ENCODE measurements around the gene MEIKIN. TPM values are rescaled to one million over a fixed set of nuclear protein-coding genes. Genes with fewer than 3 reads are reported as not detected.
"Not testable (repeated sequence)": the region's sequence is repeated elsewhere in the genome, so short reads cannot be mapped to it uniquely, and the experiment has no call there.

Gene MEIKIN
- polyA plus RNA-seq, 3 donors: 0.16 to 1.6 (median 1.6) TPM

DNA sequence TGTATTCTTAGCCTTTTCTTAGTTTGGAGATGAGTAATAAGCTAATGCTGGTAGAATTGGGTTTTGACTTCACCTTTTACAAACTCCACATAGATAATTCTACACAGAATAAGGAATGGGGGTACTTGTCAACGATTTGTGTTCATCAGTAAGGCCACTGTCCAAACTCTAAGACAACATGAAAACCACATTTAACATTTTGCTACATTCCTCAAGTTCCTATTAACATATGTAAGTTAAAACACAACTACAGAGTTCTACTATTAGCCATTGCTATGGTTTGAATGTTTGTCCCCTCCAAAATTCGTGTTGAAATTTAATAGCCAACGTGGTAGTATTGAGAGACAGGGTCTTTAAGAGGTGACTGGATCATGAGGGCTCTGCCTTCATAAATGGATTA, 31.9 kb downstream of the MEIKIN start:
- Histone ChIP-seq H3K9ac (ENCODE audit: insufficient read depth, low read length, poor library complexity, severe bottlenecking) (no peak overlapping the region), H3K4me3 (replicated peaks in 1 of 3; ENCODE audit: low read depth in 2 of 3, low read length in 3 of 3) (no peak overlapping the region), H4K20me1 (ENCODE audit: insufficient read depth, low read length) (no peaks in the 10 kb centered on the region), H3K79me2 (ENCODE audit: insufficient read depth, low read length) (no peaks in the 10 kb centered on the region), H3K4me2 (replicated peaks; ENCODE audit: extremely low read depth, low read length, poor library complexity, severe bottlenecking) (no peak overlapping the region), H3K9me3 (replicated peaks in 1 of 2; ENCODE audit: control insufficient read depth in 1 of 2, insufficient read depth in 1 of 2, low read length in 2 of 2) (no peaks in the 10 kb centered on the region), H2AFZ (ENCODE audit: insufficient read depth, low read depth, low read length, poor library complexity, severe bottlenecking) (no peak overlapping the region), H3K27ac (ENCODE audit: low read depth in 1 of 2, low read length in 2 of 2) (no peak overlapping the region), H3K27me3 (ENCODE audit: control insufficient read depth in 2 of 2, insufficient read depth in 2 of 2, low read length in 2 of 2) (no peaks in the 10 kb centered on the region), H3K4me1 (ENCODE audit: control insufficient read depth in 1 of 2, insufficient read depth in 2 of 2, low read length in 2 of 2) (no peaks in the 10 kb centered on the region), H3K36me3 (replicated peaks in 1 of 2; ENCODE audit: control insufficient read depth in 1 of 2, insufficient read depth in 2 of 2, low read length in 2 of 2) (no peaks in the 10 kb centered on the region)
- peaks cover 0 to 3% (median 2%) of the 10 kb centered on the region in 3 donors for H3K27me3 Mint-ChIP-seq (ENCODE audit: low read depth in 3 of 3)
- H3K36me3 Mint-ChIP-seq: no peaks in the 10 kb centered on the region
- TF ChIP-seq, protein P1, sequence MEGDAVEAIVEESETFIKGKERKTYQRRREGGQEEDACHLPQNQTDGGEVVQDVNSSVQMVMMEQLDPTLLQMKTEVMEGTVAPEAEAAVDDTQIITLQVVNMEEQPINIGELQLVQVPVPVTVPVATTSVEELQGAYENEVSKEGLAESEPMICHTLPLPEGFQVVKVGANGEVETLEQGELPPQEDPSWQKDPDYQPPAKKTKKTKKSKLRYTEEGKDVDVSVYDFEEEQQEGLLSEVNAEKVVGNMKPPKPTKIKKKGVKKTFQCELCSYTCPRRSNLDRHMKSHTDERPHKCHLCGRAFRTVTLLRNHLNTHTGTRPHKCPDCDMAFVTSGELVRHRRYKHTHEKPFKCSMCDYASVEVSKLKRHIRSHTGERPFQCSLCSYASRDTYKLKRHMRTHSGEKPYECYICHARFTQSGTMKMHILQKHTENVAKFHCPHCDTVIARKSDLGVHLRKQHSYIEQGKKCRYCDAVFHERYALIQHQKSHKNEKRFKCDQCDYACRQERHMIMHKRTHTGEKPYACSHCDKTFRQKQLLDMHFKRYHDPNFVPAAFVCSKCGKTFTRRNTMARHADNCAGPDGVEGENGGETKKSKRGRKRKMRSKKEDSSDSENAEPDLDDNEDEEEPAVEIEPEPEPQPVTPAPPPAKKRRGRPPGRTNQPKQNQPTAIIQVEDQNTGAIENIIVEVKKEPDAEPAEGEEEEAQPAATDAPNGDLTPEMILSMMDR (IDR thresholded peaks at IDR 0.05): no peak
- intact Hi-C loops (cut with micrococcal nuclease): no loop called here
- H3K27ac Mint-ChIP-seq: no peak overlapping the region
- H3K4me3 Mint-ChIP-seq: no peak overlapping the region
- peaks cover 0 to 5% (median 2%) of the 10 kb centered on the region in 7 donors for H3K9me3 Mint-ChIP-seq
- H3K4me1 Mint-ChIP-seq: no peaks in the 10 kb centered on the region
- WGBS (ENCODE audit: insufficient coverage): 82% methylated on average over 2 of the region's 3 CpGs
- DNase-seq: no peak

- Histone ChIP-seq H3K9ac (ENCODE audit: insufficient read depth, low read length, poor library complexity, severe bottlenecking) (no peak overlapping the region), H3K27ac (ENCODE audit: low read depth in 1 of 2, low read length in 2 of 2) (no peak overlapping the region), H3K27me3 (ENCODE audit: control insufficient read depth in 2 of 2, insufficient read depth in 2 of 2, low read length in 2 of 2) (no peaks in the 10 kb centered on the region), H4K20me1 (ENCODE audit: insufficient read depth, low read length) (no peaks in the 10 kb centered on the region), H3K4me3 (replicated peaks in 1 of 3; ENCODE audit: low read depth in 2 of 3, low read length in 3 of 3) (no peak overlapping the region), H3K36me3 (replicated peaks in 1 of 2; ENCODE audit: control insufficient read depth in 1 of 2, insufficient read depth in 2 of 2, low read length in 2 of 2) (no peaks in the 10 kb centered on the region), H3K9me3 (replicated peaks in 1 of 2; ENCODE audit: control insufficient read depth in 1 of 2, insufficient read depth in 1 of 2, low read length in 2 of 2) (no peaks in the 10 kb centered on the region), H3K4me2 (replicated peaks; ENCODE audit: extremely low read depth, low read length, poor library complexity, severe bottlenecking) (no peak overlapping the region), H3K79me2 (ENCODE audit: insufficient read depth, low read length) (no peaks in the 10 kb centered on the region), H3K4me1 (ENCODE audit: control insufficient read depth in 1 of 2, insufficient read depth in 2 of 2, low read length in 2 of 2) (no peaks in the 10 kb centered on the region), H2AFZ (ENCODE audit: insufficient read depth, low read depth, low read length, poor library complexity, severe bottlenecking) (no peak overlapping the region)
- TF ChIP-seq, protein P1 (IDR thresholded peaks at IDR 0.05): no peak
- no peaks in the 10 kb centered on the region for H3K4me1 Mint-ChIP-seq
- H3K4me3 Mint-ChIP-seq: no peak overlapping the region
- intact Hi-C loops (cut with micrococcal nuclease): no loop called here
- peaks cover 0 to 1% (median 0%) of the 10 kb centered on the region in 3 donors for H3K27me3 Mint-ChIP-seq (ENCODE audit: low read depth in 3 of 3)
- no peak for DNase-seq
- no CpG with 5 or more reads among the region's 2 CpGs for WGBS (ENCODE audit: insufficient coverage)
- no peak overlapping the region for H3K27ac Mint-ChIP-seq
- H3K36me3 Mint-ChIP-seq: no peaks in the 10 kb centered on the region
- H3K9me3 Mint-ChIP-seq: peaks cover 15 to 29% (median 21%) of the 10 kb centered on the region in 7 donors
These were observed 38.8 kb downstream of the MEIKIN start for GRCh38 chr5:131906668-131907067.

DNA sequence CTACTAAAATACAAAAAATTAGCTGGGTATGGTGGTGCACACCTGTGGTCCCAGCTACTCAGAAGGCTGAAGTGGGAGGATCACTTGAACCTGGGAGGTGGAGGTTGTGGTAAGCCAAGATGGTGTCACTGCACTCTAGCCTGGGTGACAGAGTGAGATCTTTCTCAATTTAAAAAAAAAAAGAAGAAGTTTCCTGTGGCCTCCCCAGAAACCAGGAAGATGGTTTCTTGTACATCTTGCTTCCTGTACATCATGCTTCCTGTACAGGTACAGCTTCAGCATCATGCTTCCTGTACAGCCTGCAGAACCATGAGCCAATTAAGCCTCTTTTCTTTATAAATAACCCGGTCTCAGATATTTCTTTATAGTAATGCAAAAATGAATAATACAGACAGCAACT, 43.2 kb downstream of the MEIKIN start:
- H3K36me3 ChIP-seq (replicated peaks in 1 of 2; ENCODE audit: control insufficient read depth in 1 of 2, insufficient read depth in 2 of 2, low read length in 2 of 2); H3K4me1 ChIP-seq (ENCODE audit: control insufficient read depth in 1 of 2, insufficient read depth in 2 of 2, low read length in 2 of 2); H3K27me3 ChIP-seq (ENCODE audit: control insufficient read depth in 2 of 2, insufficient read depth in 2 of 2, low read length in 2 of 2); H3K27ac ChIP-seq (ENCODE audit: low read depth in 1 of 2, low read length in 2 of 2); H3K27me3 Mint-ChIP-seq (ENCODE audit: low read depth in 3 of 3); H3K4me3 ChIP-seq (replicated peaks in 1 of 3; ENCODE audit: low read depth in 2 of 3, low read length in 3 of 3); H3K4me2 ChIP-seq (replicated peaks; ENCODE audit: extremely low read depth, low read length, poor library complexity, severe bottlenecking); H3K9ac ChIP-seq (ENCODE audit: insufficient read depth, low read length, poor library complexity, severe bottlenecking); H3K4me1 Mint-ChIP-seq; H3K36me3 Mint-ChIP-seq; H3K27ac Mint-ChIP-seq; H4K20me1 ChIP-seq (ENCODE audit: insufficient read depth, low read length); H2AFZ ChIP-seq (ENCODE audit: insufficient read depth, low read depth, low read length, poor library complexity, severe bottlenecking); H3K4me3 Mint-ChIP-seq; intact Hi-C loops (cut with micrococcal nuclease); H3K79me2 ChIP-seq (ENCODE audit: insufficient read depth, low read length); DNase-seq: not testable (repeated sequence)
- H3K9me3 ChIP-seq (replicated peaks in 1 of 2; ENCODE audit: control insufficient read depth in 1 of 2, insufficient read depth in 1 of 2, low read length in 2 of 2): peaks cover 3 to 24% of the 10 kb centered on the region in 2 donors
- H3K9me3 Mint-ChIP-seq: peaks cover 19 to 35% (median 29%) of the 10 kb centered on the region in 7 donors
- WGBS (ENCODE audit: insufficient coverage): no CpG with 5 or more reads among the region's 1 CpG
